ENCODE measurements around the gene NAV3.

NAV3 gene

DNA sequence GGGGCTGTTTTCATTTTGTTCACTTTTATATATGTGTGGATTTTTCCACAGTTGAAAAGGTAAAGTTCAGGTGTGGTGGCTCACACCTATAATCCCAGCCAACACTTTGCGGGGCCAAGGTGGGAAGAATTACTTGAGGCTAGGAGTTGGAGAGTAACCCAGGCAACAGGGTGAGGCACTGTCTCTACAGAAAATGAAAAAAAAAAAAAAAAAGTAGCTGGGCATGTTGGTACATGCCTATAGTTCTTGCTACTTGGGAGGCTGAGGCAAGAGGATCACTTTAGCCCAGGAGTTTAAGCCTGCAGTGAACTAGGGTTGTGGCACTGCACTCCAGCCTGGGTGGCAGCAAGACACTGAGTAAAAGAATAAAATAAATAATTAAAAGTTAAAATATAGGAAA is 326.5 kb downstream of the NAV3 start:
- Histone ChIP-seq H3K9me3 (ENCODE audit: control insufficient read depth, insufficient read depth, low read length) (no peaks in the 10 kb centered on the region), H3K4me3 (ENCODE audit: low read depth, low read length) (no peak overlapping the region), H3K9ac (ENCODE audit: low read depth, low read length) (no peak overlapping the region), H3K27me3 (ENCODE audit: control insufficient read depth, insufficient read depth, low read length) (no peaks in the 10 kb centered on the region), H3K36me3 (ENCODE audit: control insufficient read depth, insufficient read depth, low read length) (no peaks in the 10 kb centered on the region), H3K4me1 (ENCODE audit: control insufficient read depth, insufficient read depth, low read length) (no peaks in the 10 kb centered on the region), H3K27ac (ENCODE audit: low read depth, low read length) (no peak overlapping the region)

DNA sequence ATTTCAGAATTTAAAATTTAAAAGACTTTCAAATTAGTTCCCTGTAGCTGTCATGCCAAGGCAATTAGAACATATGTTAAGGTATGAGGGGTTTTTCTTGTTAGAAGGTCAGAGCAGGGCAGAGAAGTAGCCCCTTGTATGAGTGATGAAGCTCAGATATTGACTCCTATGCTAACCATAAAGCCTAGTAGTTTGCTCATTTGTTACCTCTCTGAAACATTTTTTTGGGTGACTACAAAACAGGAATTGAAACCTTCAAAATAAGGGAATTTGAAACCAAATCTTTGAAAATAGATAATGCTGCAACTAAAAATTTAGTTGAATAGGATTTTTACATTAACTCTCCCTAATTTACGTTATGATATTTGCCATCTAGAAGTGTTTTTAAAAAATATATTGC is 333.5 kb downstream of the NAV3 start:
- Histone ChIP-seq H3K4me3 (ENCODE audit: low read depth, low read length) (no peak overlapping the region), H3K9me3 (ENCODE audit: control insufficient read depth, insufficient read depth, low read length) (no peaks in the 10 kb centered on the region), H3K36me3 (ENCODE audit: control insufficient read depth, insufficient read depth, low read length) (no peaks in the 10 kb centered on the region), H3K4me1 (ENCODE audit: control insufficient read depth, insufficient read depth, low read length) (no peaks in the 10 kb centered on the region), H3K27me3 (ENCODE audit: control insufficient read depth, insufficient read depth, low read length) (no peaks in the 10 kb centered on the region), H3K9ac (ENCODE audit: low read depth, low read length) (no peak overlapping the region), H3K27ac (ENCODE audit: low read depth, low read length) (no peak overlapping the region)

DNA sequence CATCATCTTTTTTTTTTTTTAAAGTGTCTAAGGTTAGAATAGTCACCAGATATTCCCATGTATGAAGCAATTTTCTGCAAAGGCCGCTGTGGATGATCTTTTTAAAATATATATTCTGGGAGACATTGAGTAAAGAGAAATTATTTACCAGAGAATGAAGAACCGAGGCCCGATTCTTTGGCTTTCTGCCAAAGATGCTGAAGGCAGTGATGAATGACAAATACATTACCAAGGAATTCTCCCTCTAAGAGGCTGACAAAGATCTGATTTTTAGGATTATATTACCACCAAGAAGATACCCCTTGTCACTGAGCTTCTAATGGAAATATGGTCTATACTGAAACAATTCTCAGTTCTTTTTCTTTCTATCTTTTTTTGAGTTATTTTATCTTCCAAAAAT is 336.8 kb downstream of the NAV3 start:
- Histone ChIP-seq H3K9ac (ENCODE audit: low read depth, low read length) (no peak overlapping the region), H3K27ac (ENCODE audit: low read depth, low read length) (no peak overlapping the region), H3K27me3 (ENCODE audit: control insufficient read depth, insufficient read depth, low read length) (no peaks in the 10 kb centered on the region), H3K36me3 (ENCODE audit: control insufficient read depth, insufficient read depth, low read length) (no peaks in the 10 kb centered on the region), H3K9me3 (ENCODE audit: control insufficient read depth, insufficient read depth, low read length) (no peaks in the 10 kb centered on the region), H3K4me1 (ENCODE audit: control insufficient read depth, insufficient read depth, low read length) (no peaks in the 10 kb centered on the region), H3K4me3 (ENCODE audit: low read depth, low read length) (no peak overlapping the region)

DNA sequence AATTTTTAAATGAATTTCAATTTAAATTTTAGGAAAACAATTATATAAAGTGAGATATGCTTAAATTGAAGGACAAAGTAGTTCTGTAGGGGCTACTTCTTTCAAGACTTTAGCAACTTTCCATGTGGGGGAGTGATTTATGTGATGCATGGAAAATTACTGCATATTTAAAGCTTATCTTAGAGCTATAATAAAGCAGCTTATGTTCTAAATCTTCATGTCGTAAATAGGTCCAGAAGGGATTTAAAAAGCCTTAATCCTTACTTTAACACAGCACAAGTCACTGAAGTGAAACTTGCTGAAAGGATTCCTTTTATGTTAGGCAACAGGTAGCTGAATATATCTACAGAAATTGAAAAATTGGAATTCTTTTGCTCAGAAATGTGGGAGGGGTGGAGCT is 340.4 kb downstream of the NAV3 start:
- no peaks in the 10 kb centered on the region for H3K36me3 ChIP-seq (ENCODE audit: control insufficient read depth, insufficient read depth, low read length)
- no peaks in the 10 kb centered on the region for H3K27me3 ChIP-seq (ENCODE audit: control insufficient read depth, insufficient read depth, low read length)
- no peak overlapping the region for H3K4me3 ChIP-seq (ENCODE audit: low read depth, low read length)
- H3K9me3 ChIP-seq (ENCODE audit: control insufficient read depth, insufficient read depth, low read length), result no peaks in the 10 kb centered on the region
- H3K4me1 ChIP-seq (ENCODE audit: control insufficient read depth, insufficient read depth, low read length), result no peaks in the 10 kb centered on the region
- no peak overlapping the region for H3K9ac ChIP-seq (ENCODE audit: low read depth, low read length)
- no peak overlapping the region for H3K27ac ChIP-seq (ENCODE audit: low read depth, low read length)

DNA sequence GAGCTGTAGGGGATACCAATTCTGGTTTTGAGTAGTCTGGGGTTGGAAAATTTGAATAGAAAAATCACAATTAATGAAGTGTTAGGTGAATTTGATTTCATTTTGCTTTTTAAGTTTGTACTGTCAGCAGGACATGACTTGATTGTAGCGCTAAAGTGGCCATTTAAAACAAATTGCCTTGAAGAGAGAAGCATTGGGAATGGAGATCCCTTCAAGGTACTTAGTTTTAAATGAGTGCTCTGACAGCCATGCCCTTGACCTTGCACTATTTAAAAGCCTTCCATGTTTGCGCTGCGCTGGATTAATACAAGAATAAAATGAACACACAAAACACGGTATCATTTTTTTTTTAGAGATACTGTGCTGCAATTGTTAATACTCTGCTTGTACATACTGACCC is 345.9 kb downstream of the NAV3 start:
- Histone ChIP-seq H3K4me3 (ENCODE audit: low read depth, low read length) (no peak overlapping the region), H3K27ac (ENCODE audit: low read depth, low read length) (no peak overlapping the region), H3K36me3 (ENCODE audit: control insufficient read depth, insufficient read depth, low read length) (no peaks in the 10 kb centered on the region), H3K4me1 (ENCODE audit: control insufficient read depth, insufficient read depth, low read length) (no peaks in the 10 kb centered on the region), H3K9me3 (ENCODE audit: control insufficient read depth, insufficient read depth, low read length) (no peaks in the 10 kb centered on the region), H3K9ac (ENCODE audit: low read depth, low read length) (no peak overlapping the region), H3K27me3 (ENCODE audit: control insufficient read depth, insufficient read depth, low read length) (no peaks in the 10 kb centered on the region)

DNA sequence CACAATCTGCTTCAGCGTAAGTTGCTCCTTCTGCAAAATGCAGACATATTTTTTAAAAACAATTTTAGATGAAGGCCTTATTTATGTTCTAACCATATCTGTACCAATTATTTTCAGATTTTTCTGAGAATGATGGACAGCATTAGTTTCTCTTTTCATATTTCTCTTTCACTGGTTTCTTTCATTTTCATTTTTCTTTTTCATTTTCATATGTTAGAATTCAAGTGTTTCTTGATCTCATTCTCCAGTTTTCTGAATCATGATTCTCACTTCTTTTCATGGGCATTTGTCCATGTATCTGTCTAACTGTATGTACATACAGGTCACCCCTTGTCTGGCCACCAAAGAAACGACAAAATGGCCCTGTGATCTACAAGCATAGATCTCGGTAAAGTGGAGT is 346.6 kb downstream of the NAV3 start:
- Histone ChIP-seq H3K4me3 (ENCODE audit: low read depth, low read length) (no peak overlapping the region), H3K27me3 (ENCODE audit: control insufficient read depth, insufficient read depth, low read length) (no peaks in the 10 kb centered on the region), H3K36me3 (ENCODE audit: control insufficient read depth, insufficient read depth, low read length) (no peaks in the 10 kb centered on the region), H3K4me1 (ENCODE audit: control insufficient read depth, insufficient read depth, low read length) (no peaks in the 10 kb centered on the region), H3K9ac (ENCODE audit: low read depth, low read length) (no peak overlapping the region), H3K27ac (ENCODE audit: low read depth, low read length) (no peak overlapping the region), H3K9me3 (ENCODE audit: control insufficient read depth, insufficient read depth, low read length) (no peaks in the 10 kb centered on the region)

DNA sequence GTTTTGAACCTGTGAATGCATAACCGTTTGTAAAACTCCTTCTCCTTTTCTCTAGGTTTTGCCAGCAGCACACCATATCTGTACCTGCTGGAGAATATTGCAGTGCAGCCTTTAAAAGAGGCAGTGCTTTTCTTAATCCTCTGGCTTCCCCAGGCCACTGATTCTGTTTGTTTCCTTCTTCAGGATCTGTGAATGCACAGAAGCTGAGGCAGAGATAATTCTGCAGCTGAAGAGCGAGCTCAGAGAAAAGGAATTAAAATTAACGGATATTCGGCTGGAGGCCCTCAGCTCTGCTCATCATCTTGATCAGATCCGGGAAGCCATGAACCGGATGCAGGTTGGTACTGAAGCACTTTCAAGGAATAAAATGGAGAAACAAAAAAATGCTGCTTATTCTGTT is 348.7 kb downstream of the NAV3 start:
- Histone ChIP-seq H3K9ac (ENCODE audit: low read depth, low read length) (no peak overlapping the region), H3K4me1 (ENCODE audit: control insufficient read depth, insufficient read depth, low read length) (no peaks in the 10 kb centered on the region), H3K27me3 (ENCODE audit: control insufficient read depth, insufficient read depth, low read length) (no peaks in the 10 kb centered on the region), H3K36me3 (ENCODE audit: control insufficient read depth, insufficient read depth, low read length) (no peaks in the 10 kb centered on the region), H3K9me3 (ENCODE audit: control insufficient read depth, insufficient read depth, low read length) (no peaks in the 10 kb centered on the region), H3K4me3 (ENCODE audit: low read depth, low read length) (no peak overlapping the region), H3K27ac (ENCODE audit: low read depth, low read length) (no peak overlapping the region)

DNA sequence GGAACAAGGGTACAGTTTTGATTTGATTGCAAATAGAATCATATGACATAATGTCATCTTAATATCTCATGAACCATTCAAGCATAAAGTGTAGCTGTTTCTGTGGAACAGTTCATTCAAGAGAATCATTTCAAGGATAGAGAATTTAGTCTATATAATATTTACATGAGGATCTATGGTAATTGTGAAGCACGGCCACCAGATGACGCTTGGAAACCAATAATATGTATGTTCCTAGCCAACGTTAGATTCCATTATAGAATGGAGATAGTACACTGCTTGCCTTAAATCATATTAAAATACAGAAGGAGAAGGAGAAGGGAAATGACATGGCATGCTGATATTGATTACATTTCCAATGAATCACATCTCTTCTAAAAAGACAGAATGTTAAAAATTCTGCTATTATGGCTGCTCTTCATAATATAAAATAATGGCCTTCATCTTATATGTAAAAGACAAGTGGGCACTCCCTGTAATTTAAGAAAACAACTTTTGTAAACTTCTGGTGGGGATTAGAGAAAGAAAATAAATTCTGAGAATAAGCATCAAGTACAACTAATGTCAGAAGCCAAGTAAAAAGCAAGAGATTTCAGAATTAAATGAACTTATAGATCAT is 351.0 kb downstream of the NAV3 start:
- Histone ChIP-seq H3K4me1 (ENCODE audit: control insufficient read depth, insufficient read depth, low read length) (0 out of 2 replicates have a peak, but pooled peaks cover 3% of the 10 kb centered on the region), H3K36me3 (ENCODE audit: control insufficient read depth, insufficient read depth, low read length) (no peaks in the 10 kb centered on the region), H3K27me3 (ENCODE audit: control insufficient read depth, insufficient read depth, low read length) (no peaks in the 10 kb centered on the region), H3K4me3 (ENCODE audit: low read depth, low read length) (no peak overlapping the region), H3K27ac (ENCODE audit: low read depth, low read length) (no peak overlapping the region), H3K9ac (ENCODE audit: low read depth, low read length) (no peak overlapping the region), H3K9me3 (ENCODE audit: control insufficient read depth, insufficient read depth, low read length) (no peaks in the 10 kb centered on the region)

DNA sequence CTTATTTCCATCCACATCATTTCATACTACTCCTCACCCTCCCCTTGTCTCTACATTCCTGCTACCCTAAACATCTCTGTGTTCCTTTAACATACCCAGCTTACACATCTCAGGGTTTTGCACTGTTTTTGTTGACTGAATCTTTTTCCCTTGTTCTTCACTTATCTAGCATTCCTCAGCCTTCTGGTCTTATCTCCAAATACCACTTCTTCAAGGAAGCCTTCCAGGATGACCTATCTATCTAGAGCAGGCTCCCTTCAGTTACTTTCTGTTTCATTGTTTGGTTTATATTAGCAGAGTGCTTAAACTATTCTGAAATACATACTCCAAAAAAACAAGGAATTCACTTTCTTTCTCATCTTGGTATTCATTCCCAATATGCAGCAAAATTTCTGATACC is 353.1 kb downstream of the NAV3 start:
- Histone ChIP-seq H3K36me3 (ENCODE audit: control insufficient read depth, insufficient read depth, low read length) (no peaks in the 10 kb centered on the region), H3K27me3 (ENCODE audit: control insufficient read depth, insufficient read depth, low read length) (no peaks in the 10 kb centered on the region), H3K9ac (ENCODE audit: low read depth, low read length) (no peak overlapping the region), H3K9me3 (ENCODE audit: control insufficient read depth, insufficient read depth, low read length) (no peaks in the 10 kb centered on the region), H3K4me1 (ENCODE audit: control insufficient read depth, insufficient read depth, low read length) (peaks cover 22% of the 10 kb centered on the region), H3K4me3 (ENCODE audit: low read depth, low read length) (no peak overlapping the region), H3K27ac (ENCODE audit: low read depth, low read length) (no peak overlapping the region)

DNA sequence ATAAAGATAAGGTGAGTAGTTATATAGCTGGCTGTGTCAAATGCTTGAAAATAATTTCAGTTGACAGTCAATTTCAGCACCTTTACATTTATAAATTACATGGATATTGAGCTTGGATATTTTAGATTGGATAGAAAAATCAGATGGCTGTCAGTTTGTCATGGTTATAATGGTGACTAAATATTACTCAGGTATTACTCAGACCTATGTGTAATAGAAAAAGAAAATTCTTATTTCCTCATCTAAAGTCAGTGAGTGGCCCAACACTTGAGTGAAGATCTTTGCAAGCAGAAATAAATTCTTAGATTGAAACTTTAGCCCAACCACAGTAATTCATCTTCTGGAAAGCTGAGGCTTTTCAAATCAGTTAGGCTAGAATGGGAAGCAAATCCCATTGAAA is 354.4 kb downstream of the NAV3 start:
- H3K27me3 ChIP-seq (ENCODE audit: control insufficient read depth, insufficient read depth, low read length), result no peaks in the 10 kb centered on the region
- no peak overlapping the region for H3K27ac ChIP-seq (ENCODE audit: low read depth, low read length)
- no peaks in the 10 kb centered on the region for H3K9me3 ChIP-seq (ENCODE audit: control insufficient read depth, insufficient read depth, low read length)
- no peak overlapping the region for H3K4me3 ChIP-seq (ENCODE audit: low read depth, low read length)
- H3K9ac ChIP-seq (ENCODE audit: low read depth, low read length), result no peak overlapping the region
- H3K36me3 ChIP-seq (ENCODE audit: control insufficient read depth, insufficient read depth, low read length), result no peaks in the 10 kb centered on the region
- peaks cover 22% of the 10 kb centered on the region for H3K4me1 ChIP-seq (ENCODE audit: control insufficient read depth, insufficient read depth, low read length)

DNA sequence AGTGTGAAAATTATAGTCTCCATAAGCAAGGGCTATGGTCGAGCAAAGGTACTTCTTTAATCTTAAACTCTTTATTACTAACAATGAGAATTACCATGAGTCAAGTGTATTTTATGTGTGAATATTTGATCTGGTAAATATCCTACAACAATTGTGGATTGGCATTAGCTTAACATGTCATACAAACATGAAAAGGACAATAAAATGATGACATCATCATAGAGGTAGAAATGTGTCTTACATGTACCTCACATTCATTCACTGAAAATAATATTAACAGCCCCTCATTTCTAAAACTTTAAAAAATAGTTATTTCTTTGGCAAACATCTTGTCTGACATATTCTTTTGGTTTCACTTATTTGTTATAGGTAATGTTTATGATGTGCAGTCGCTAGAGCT is 355.0 kb downstream of the NAV3 start:
- H3K9ac ChIP-seq (ENCODE audit: low read depth, low read length), result no peak overlapping the region
- H3K27ac ChIP-seq (ENCODE audit: low read depth, low read length), result no peak overlapping the region
- peaks cover 22% of the 10 kb centered on the region for H3K4me1 ChIP-seq (ENCODE audit: control insufficient read depth, insufficient read depth, low read length)
- H3K36me3 ChIP-seq (ENCODE audit: control insufficient read depth, insufficient read depth, low read length), result no peaks in the 10 kb centered on the region
- no peaks in the 10 kb centered on the region for H3K27me3 ChIP-seq (ENCODE audit: control insufficient read depth, insufficient read depth, low read length)
- H3K9me3 ChIP-seq (ENCODE audit: control insufficient read depth, insufficient read depth, low read length), result no peaks in the 10 kb centered on the region
- no peak overlapping the region for H3K4me3 ChIP-seq (ENCODE audit: low read depth, low read length)

DNA sequence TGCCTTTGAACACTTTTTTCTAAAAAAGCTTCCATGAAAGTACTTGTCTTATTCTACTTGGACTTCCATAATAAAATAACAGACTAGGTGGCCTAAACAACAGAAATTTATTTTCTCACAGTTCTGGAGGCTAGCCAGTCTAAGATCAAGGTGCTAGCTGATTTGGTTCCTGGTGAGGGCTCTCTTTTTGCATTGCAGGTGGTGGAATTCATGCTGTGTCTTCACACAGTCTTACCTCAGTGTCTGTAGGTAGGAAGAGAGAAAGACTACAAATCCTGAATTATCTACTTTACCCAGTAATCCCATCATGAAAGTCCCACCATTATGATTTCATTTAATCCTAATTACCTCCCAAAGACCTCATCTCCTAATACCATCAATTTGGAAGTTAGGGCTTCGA is 356.0 kb downstream of the NAV3 start:
- Histone ChIP-seq H3K36me3 (ENCODE audit: control insufficient read depth, insufficient read depth, low read length) (no peaks in the 10 kb centered on the region), H3K9me3 (ENCODE audit: control insufficient read depth, insufficient read depth, low read length) (no peaks in the 10 kb centered on the region), H3K9ac (ENCODE audit: low read depth, low read length) (no peak overlapping the region), H3K4me1 (ENCODE audit: control insufficient read depth, insufficient read depth, low read length) (peaks cover 22% of the 10 kb centered on the region), H3K27ac (ENCODE audit: low read depth, low read length) (peak overlapping the region; percentile 27), H3K27me3 (ENCODE audit: control insufficient read depth, insufficient read depth, low read length) (no peaks in the 10 kb centered on the region), H3K4me3 (ENCODE audit: low read depth, low read length) (no peak overlapping the region)
